ENCODE results near the gene NMNAT2.

NMNAT2 gene

GRCh38 chr1:183223467-183223866 is 194.7 kb downstream of the NMNAT2 start:
- Histone ChIP-seq H3K4me1 (ENCODE audit: control insufficient read depth in 2 of 2, insufficient read depth in 2 of 2, low read length in 2 of 2) (peaks cover 0 to 7% of the 10 kb centered on the region in 2 donors), H3K4me3 (ENCODE audit: low read length in 2 of 2) (no peak overlapping the region), H3K9me3 (ENCODE audit: control insufficient read depth in 2 of 2, low read length in 2 of 2) (no peaks in the 10 kb centered on the region), H3K9ac (ENCODE audit: low read depth in 1 of 2, low read length in 2 of 2) (no peak overlapping the region), H3K27ac (ENCODE audit: low read depth in 2 of 2, low read length in 2 of 2) (no peak overlapping the region), H3K36me3 (ENCODE audit: control insufficient read depth in 2 of 2, insufficient read depth in 2 of 2, low read length in 2 of 2) (peaks cover 0 to 4% of the 10 kb centered on the region in 2 donors), H3K27me3 (ENCODE audit: control insufficient read depth in 2 of 2, insufficient read depth in 2 of 2, low read length in 2 of 2) (no peaks in the 10 kb centered on the region)

- H3K9ac ChIP-seq (ENCODE audit: low read depth in 1 of 2, low read length in 2 of 2): no peak overlapping the region
- H3K27ac ChIP-seq (ENCODE audit: low read depth in 2 of 2, low read length in 2 of 2): no peak overlapping the region
- peaks cover 0 to 4% of the 10 kb centered on the region in 2 donors for H3K36me3 ChIP-seq (ENCODE audit: control insufficient read depth in 2 of 2, insufficient read depth in 2 of 2, low read length in 2 of 2)
- no peak overlapping the region for H3K4me3 ChIP-seq (ENCODE audit: low read length in 2 of 2)
- peaks cover 0 to 3% of the 10 kb centered on the region in 2 donors for H3K4me1 ChIP-seq (ENCODE audit: control insufficient read depth in 2 of 2, insufficient read depth in 2 of 2, low read length in 2 of 2)
- no peaks in the 10 kb centered on the region for H3K9me3 ChIP-seq (ENCODE audit: control insufficient read depth in 2 of 2, low read length in 2 of 2)
- no peaks in the 10 kb centered on the region for H3K27me3 ChIP-seq (ENCODE audit: control insufficient read depth in 2 of 2, insufficient read depth in 2 of 2, low read length in 2 of 2)
Measured at GRCh38 chr1:183222909-183223308, 195.3 kb downstream of the NMNAT2 start.

DNA sequence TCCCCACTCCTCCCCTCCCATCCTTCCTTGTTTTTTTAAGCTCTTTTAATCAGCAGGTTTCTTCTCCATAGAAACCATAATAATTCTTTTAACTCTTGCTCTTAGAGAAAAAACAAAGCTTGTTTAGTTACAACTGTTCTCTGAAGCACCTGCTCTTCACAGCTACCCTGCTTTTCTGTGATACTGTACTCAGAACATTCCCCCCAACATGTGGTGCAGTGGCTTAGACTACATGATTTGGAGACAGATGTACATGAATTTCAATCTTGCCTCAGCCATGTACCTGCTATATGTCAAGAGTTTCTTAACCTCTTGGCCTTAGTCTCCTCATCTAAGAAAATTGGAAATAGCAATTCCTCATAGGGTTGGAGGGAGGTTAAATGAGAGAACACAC is 198.6 kb downstream of the NMNAT2 start:
- no peaks in the 10 kb centered on the region for H3K27me3 ChIP-seq (ENCODE audit: control insufficient read depth in 2 of 2, insufficient read depth in 2 of 2, low read length in 2 of 2)
- H3K4me1 ChIP-seq (ENCODE audit: control insufficient read depth in 2 of 2, insufficient read depth in 2 of 2, low read length in 2 of 2): peaks cover 0 to 3% of the 10 kb centered on the region in 2 donors
- peaks cover 4 to 7% of the 10 kb centered on the region in 2 donors for H3K36me3 ChIP-seq (ENCODE audit: control insufficient read depth in 2 of 2, insufficient read depth in 2 of 2, low read length in 2 of 2)
- H3K9me3 ChIP-seq (ENCODE audit: control insufficient read depth in 2 of 2, low read length in 2 of 2): no peaks in the 10 kb centered on the region
- no peak overlapping the region for H3K4me3 ChIP-seq (ENCODE audit: low read length in 2 of 2)
- no peak overlapping the region for H3K27ac ChIP-seq (ENCODE audit: low read depth in 2 of 2, low read length in 2 of 2)
- no peak overlapping the region for H3K9ac ChIP-seq (ENCODE audit: low read depth in 1 of 2, low read length in 2 of 2)

DNA sequence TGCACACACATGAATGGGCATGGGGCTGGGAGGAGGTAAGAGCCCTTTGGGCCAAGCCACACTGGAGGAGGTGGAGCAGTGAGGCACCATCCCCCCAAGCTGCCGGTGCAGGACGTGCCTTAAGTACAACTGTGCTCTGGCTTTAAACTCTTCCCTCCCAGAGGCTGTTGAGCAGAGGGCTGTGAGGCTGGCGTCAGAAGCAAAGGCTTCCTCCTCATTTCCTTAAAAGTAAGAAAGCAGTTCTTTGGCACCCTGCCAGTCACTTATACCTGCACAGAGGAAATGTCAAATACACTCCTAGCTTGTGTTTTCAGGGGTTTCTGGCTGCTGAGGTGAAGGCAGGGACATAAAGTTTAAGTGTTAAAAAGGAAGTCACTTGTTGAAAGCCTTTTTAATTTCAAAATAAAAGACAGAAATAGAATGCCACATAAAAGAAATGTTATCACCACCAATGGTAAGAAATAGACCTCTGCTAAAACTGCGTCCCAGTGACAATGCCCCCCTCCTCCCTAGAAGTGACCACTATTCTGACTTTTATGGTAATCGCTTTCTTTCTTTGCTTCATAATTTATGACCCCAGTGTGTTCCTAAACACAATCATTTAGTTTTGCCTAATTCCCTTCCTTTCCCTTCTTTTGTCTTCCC is 199.1 kb downstream of the NMNAT2 start:
- peak overlapping the region in 1 of 2 donors; percentile 46 for H3K27ac ChIP-seq (ENCODE audit: low read depth in 2 of 2, low read length in 2 of 2)
- no peak overlapping the region for H3K9ac ChIP-seq (ENCODE audit: low read depth in 1 of 2, low read length in 2 of 2)
- H3K9me3 ChIP-seq (ENCODE audit: control insufficient read depth in 2 of 2, low read length in 2 of 2): no peaks in the 10 kb centered on the region
- no peaks in the 10 kb centered on the region for H3K27me3 ChIP-seq (ENCODE audit: control insufficient read depth in 2 of 2, insufficient read depth in 2 of 2, low read length in 2 of 2)
- H3K4me1 ChIP-seq (ENCODE audit: control insufficient read depth in 2 of 2, insufficient read depth in 2 of 2, low read length in 2 of 2): peaks cover 0 to 3% of the 10 kb centered on the region in 2 donors
- H3K4me3 ChIP-seq (ENCODE audit: low read length in 2 of 2): no peak overlapping the region
- H3K36me3 ChIP-seq (ENCODE audit: control insufficient read depth in 2 of 2, insufficient read depth in 2 of 2, low read length in 2 of 2): peaks cover 4 to 7% of the 10 kb centered on the region in 2 donors

DNA sequence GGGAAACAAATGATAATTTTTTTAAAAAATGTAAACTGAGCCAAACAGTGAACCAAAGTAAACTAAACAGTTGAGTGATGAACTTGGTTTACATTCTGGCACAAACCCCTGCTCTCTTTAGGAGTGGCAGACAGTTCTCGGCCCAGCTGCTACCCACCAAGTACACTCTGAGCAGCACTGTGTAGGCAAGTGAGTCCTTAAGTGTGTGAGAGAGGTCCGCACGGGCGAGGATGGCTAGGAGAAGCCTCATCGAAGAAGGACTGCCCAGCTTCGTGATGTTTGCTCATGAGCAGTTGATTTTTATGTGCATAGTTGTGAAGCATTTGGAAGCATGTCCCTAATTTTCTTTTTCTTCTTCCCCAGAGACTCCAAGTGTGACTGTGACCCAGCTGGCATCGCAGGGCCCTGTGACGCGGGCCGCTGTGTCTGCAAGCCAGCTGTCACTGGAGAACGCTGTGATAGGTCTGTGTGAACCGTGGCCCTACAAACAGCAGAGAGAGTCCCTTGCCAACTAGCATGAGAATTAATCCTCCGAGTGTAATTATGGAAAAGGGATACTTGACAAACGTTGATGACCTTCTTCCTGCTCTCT is 200.1 kb downstream of the NMNAT2 start:
- no peak overlapping the region for H3K9ac ChIP-seq (ENCODE audit: low read depth in 1 of 2, low read length in 2 of 2)
- H3K9me3 ChIP-seq (ENCODE audit: control insufficient read depth in 2 of 2, low read length in 2 of 2): no peaks in the 10 kb centered on the region
- no peak overlapping the region for H3K4me3 ChIP-seq (ENCODE audit: low read length in 2 of 2)
- H3K36me3 ChIP-seq (ENCODE audit: control insufficient read depth in 2 of 2, insufficient read depth in 2 of 2, low read length in 2 of 2): peaks cover 4 to 7% of the 10 kb centered on the region in 2 donors
- peak overlapping the region; percentile 46 to 49 for H3K27ac ChIP-seq (ENCODE audit: low read depth in 2 of 2, low read length in 2 of 2)
- peaks cover 0 to 3% of the 10 kb centered on the region in 2 donors for H3K4me1 ChIP-seq (ENCODE audit: control insufficient read depth in 2 of 2, insufficient read depth in 2 of 2, low read length in 2 of 2)
- H3K27me3 ChIP-seq (ENCODE audit: control insufficient read depth in 2 of 2, insufficient read depth in 2 of 2, low read length in 2 of 2): no peaks in the 10 kb centered on the region

- no peak overlapping the region for H3K27ac ChIP-seq (ENCODE audit: low read depth in 2 of 2, low read length in 2 of 2)
- peaks cover 0 to 7% of the 10 kb centered on the region in 2 donors for H3K36me3 ChIP-seq (ENCODE audit: control insufficient read depth in 2 of 2, insufficient read depth in 2 of 2, low read length in 2 of 2)
- H3K4me1 ChIP-seq (ENCODE audit: control insufficient read depth in 2 of 2, insufficient read depth in 2 of 2, low read length in 2 of 2): peaks cover 0 to 3% of the 10 kb centered on the region in 2 donors
- H3K9me3 ChIP-seq (ENCODE audit: control insufficient read depth in 2 of 2, low read length in 2 of 2): no peaks in the 10 kb centered on the region
- no peaks in the 10 kb centered on the region for H3K27me3 ChIP-seq (ENCODE audit: control insufficient read depth in 2 of 2, insufficient read depth in 2 of 2, low read length in 2 of 2)
- no peak overlapping the region for H3K9ac ChIP-seq (ENCODE audit: low read depth in 1 of 2, low read length in 2 of 2)
- H3K4me3 ChIP-seq (ENCODE audit: low read length in 2 of 2): no peak overlapping the region
Measured at GRCh38 chr1:183215936-183216335, 202.2 kb downstream of the NMNAT2 start.

DNA sequence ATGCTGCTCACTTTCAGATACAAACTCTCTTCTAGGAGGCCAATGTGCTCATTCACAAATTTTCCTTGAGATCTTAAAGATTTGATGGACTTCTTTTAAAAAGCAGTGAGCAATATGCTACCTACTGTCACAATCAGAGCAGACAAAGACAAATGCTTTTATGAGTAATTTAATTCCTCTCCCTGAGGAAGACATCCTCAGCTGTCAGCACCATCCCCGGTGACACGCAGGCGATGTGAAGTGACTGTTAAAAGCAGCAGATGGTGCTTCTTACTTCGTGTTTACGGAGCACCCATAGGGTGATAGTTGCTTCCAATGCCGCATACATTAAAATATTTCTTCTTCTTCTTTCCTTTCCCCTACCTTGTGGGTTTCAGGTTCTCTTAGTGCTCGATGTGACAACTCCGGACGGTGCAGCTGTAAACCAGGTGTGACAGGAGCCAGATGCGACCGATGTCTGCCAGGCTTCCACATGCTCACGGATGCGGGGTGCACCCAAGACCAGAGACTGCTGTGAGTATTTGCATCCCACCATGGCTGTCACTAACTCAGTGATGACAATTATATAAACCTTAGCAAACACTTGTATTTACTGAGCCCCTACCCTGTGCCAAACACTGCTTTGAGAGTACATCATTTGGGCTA is 203.0 kb downstream of the NMNAT2 start:
- peaks cover 0 to 3% of the 10 kb centered on the region in 2 donors for H3K4me1 ChIP-seq (ENCODE audit: control insufficient read depth in 2 of 2, insufficient read depth in 2 of 2, low read length in 2 of 2)
- no peak overlapping the region for H3K9ac ChIP-seq (ENCODE audit: low read depth in 1 of 2, low read length in 2 of 2)
- no peaks in the 10 kb centered on the region for H3K9me3 ChIP-seq (ENCODE audit: control insufficient read depth in 2 of 2, low read length in 2 of 2)
- peaks cover 0 to 7% of the 10 kb centered on the region in 2 donors for H3K36me3 ChIP-seq (ENCODE audit: control insufficient read depth in 2 of 2, insufficient read depth in 2 of 2, low read length in 2 of 2)
- H3K4me3 ChIP-seq (ENCODE audit: low read length in 2 of 2): no peak overlapping the region
- H3K27ac ChIP-seq (ENCODE audit: low read depth in 2 of 2, low read length in 2 of 2): no peak overlapping the region
- no peaks in the 10 kb centered on the region for H3K27me3 ChIP-seq (ENCODE audit: control insufficient read depth in 2 of 2, insufficient read depth in 2 of 2, low read length in 2 of 2)

DNA sequence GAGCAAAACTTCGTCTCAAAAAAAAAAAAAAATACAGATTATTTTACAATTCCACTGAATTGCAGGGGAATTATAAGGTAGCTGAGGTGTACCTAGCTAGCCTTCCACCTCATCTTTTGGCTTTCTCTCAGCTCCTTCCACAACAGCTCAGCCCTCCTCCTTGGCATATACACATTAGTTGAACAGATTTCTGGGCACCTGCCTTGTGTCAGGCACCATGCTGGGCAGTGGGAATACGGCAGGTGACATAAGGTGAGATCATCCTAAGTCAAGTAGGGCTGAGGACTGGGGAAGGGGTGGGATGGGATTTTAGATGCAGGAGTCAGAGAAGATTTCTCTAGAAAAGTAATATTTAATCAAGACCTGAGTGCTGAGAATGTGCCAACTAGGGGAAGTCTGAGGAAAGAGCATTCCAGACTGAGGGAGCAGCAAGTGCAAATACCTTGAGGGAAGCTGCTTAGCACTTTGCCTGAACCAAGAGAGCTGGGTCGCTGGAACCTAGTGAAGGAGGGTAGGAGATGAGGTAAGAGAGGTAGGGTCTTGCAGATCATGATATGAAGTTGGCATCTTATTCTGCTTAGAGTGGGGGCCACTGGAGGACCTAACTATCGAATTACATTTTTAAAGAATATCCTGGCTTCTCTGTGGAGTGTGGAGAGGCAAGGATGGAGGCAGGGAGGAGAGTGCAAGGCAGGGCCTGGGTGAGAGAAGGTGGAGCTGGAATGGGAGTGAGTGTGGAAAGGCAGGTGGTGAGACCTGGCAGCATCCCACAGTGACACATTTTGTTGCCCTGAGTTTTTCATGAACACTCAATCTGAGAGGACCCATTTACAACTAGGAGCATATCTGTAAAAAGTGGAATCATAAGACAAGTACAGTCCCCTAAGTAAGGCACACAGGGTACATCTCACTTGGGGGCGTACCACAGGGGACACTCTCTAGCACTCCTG is 203.9 kb downstream of the NMNAT2 start:
- H3K9ac ChIP-seq (ENCODE audit: low read depth in 1 of 2, low read length in 2 of 2): no peak overlapping the region
- H3K9me3 ChIP-seq (ENCODE audit: control insufficient read depth in 2 of 2, low read length in 2 of 2): no peaks in the 10 kb centered on the region
- no peak overlapping the region for H3K27ac ChIP-seq (ENCODE audit: low read depth in 2 of 2, low read length in 2 of 2)
- peaks cover 0 to 11% of the 10 kb centered on the region in 2 donors for H3K36me3 ChIP-seq (ENCODE audit: control insufficient read depth in 2 of 2, insufficient read depth in 2 of 2, low read length in 2 of 2)
- no peak overlapping the region for H3K4me3 ChIP-seq (ENCODE audit: low read length in 2 of 2)
- no peaks in the 10 kb centered on the region for H3K27me3 ChIP-seq (ENCODE audit: control insufficient read depth in 2 of 2, insufficient read depth in 2 of 2, low read length in 2 of 2)
- peaks cover 0 to 3% of the 10 kb centered on the region in 2 donors for H3K4me1 ChIP-seq (ENCODE audit: control insufficient read depth in 2 of 2, insufficient read depth in 2 of 2, low read length in 2 of 2)

DNA sequence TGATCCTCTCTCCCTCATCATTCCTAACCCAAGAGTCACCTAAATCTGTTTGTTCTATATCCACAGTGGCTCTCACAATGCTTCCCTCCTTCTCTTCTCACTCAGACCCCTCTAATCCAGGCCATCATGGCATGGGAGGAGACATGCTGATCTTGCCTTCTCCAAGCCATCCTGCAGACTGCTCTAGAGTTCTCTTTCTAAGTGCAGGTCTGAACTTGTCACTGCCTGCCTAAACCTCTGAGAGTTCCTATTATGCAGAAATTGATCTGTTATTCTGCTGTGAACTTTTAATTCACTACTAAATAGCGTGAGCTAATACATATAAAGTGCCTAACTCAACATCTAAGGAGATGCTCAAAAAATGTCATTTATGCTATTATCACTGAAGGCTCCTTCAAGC is 205.3 kb downstream of the NMNAT2 start:
- Histone ChIP-seq H3K4me1 (ENCODE audit: control insufficient read depth in 2 of 2, insufficient read depth in 2 of 2, low read length in 2 of 2) (no peaks in the 10 kb centered on the region), H3K4me3 (ENCODE audit: low read length in 2 of 2) (no peak overlapping the region), H3K27me3 (ENCODE audit: control insufficient read depth in 2 of 2, insufficient read depth in 2 of 2, low read length in 2 of 2) (no peaks in the 10 kb centered on the region), H3K36me3 (ENCODE audit: control insufficient read depth in 2 of 2, insufficient read depth in 2 of 2, low read length in 2 of 2) (peaks cover 0 to 11% of the 10 kb centered on the region in 2 donors), H3K9me3 (ENCODE audit: control insufficient read depth in 2 of 2, low read length in 2 of 2) (no peaks in the 10 kb centered on the region), H3K27ac (ENCODE audit: low read depth in 2 of 2, low read length in 2 of 2) (no peak overlapping the region), H3K9ac (ENCODE audit: low read depth in 1 of 2, low read length in 2 of 2) (no peak overlapping the region)

Data from mucosa of rectum (tissue), 2 donors.